ENCODE data around the gene TULP1.

The TULP1 gene

GRCh38 chr6:35481226-35481625 lies 31.5 kb downstream of the TULP1 start:
- DNase-seq: no peak

GRCh38 chr6:35480176-35480575 lies 32.5 kb downstream of the TULP1 start:
- DNase-seq: no peak

GRCh38 chr6:35478259-35478658 lies 34.4 kb downstream of the TULP1 start:
- no peak for DNase-seq

GRCh38 chr6:35477551-35478179 lies 35.0 kb downstream of the TULP1 start:
- no peak for DNase-seq

- DNase-seq: no peak
Observed at GRCh38 chr6:35477028-35477427, 35.7 kb downstream of the TULP1 start.

GRCh38 chr6:35476004-35476403 lies 36.7 kb downstream of the TULP1 start:
- no peak for DNase-seq

- no peak for DNase-seq
Observed at GRCh38 chr6:35475573-35475972, 37.1 kb downstream of the TULP1 start.

- DNase-seq: no peak
Observed at GRCh38 chr6:35474942-35475570, 37.6 kb downstream of the TULP1 start.

- no peak for DNase-seq
Observed at GRCh38 chr6:35474131-35474941, 38.4 kb downstream of the TULP1 start.

GRCh38 chr6:35473850-35474130 lies 38.9 kb downstream of the TULP1 start:
- no peak for DNase-seq

- DNase-seq: no peak
Observed at GRCh38 chr6:35473075-35473849, 39.4 kb downstream of the TULP1 start.

- DNase-seq: no peak
Observed at GRCh38 chr6:35471836-35472345, 40.8 kb downstream of the TULP1 start.

- no peak for DNase-seq
Observed at GRCh38 chr6:35470663-35471120, 42.0 kb downstream of the TULP1 start.

GRCh38 chr6:35469751-35470662 lies 42.7 kb downstream of the TULP1 start:
- DNase-seq: no peak

- no peak for DNase-seq
Observed at GRCh38 chr6:35468980-35469750, 43.5 kb downstream of the TULP1 start.

- DNase-seq: peak; percentile 99
Observed at GRCh38 chr6:35468181-35468979, 44.3 kb downstream of the TULP1 start, which contains the start of gene RPL10A. RPL10A (plus strand) TSS chr6:35468401; CDS start chr6:35468435, 34 bp downstream.

- no peak for DNase-seq
Observed at GRCh38 chr6:35465646-35466045, 47.0 kb downstream of the TULP1 start.

- no peak for DNase-seq
Observed at GRCh38 chr6:35463292-35463691, 49.4 kb downstream of the TULP1 start.

GRCh38 chr6:35461270-35461669 lies 51.4 kb downstream of the TULP1 start:
- DNase-seq: no peak

GRCh38 chr6:35457907-35458306 lies 54.8 kb downstream of the TULP1 start:
- DNase-seq: no peak

Data from OCI-M1 (cell line).